Measurements from ENCODE around the gene SCARB1. TPM values are rescaled to one million over a fixed set of nuclear protein-coding genes. Genes with fewer than 3 reads are reported as not detected.

Gene SCARB1
- total RNA-seq, 4 donors from 2014 or later, result 8.3 to 24.1 (median 13.0) TPM

- Histone ChIP-seq H3K4me3 (no peak overlapping the region), H3K36me3 (no peaks in the 10 kb centered on the region), H3K4me1 (peaks cover 38 to 54% (median 51%) of the 10 kb centered on the region in 4 donors), H3K9me3 (peaks cover 0 to 12% (median 6%) of the 10 kb centered on the region in 4 donors), H3K27ac (replicated peaks in 1 of 4) (peak overlapping the region; percentile 80 to 89 (median 88)), H3K27me3 (peaks cover 0 to 4% (median 0%) of the 10 kb centered on the region in 4 donors)
- intact Hi-C loops (cut with DNase I), result loop anchor here (1.0 to 10.0 kb wide), 4 partner anchors 99 to 384 kb away; no protein-coding TSS in a partner anchor
- no peak for DNase-seq (ENCODE audit: extremely low spot score)
- no peak for TF ChIP-seq POLR2AphosphoS5 (IDR thresholded peaks at IDR 0.05)
- no peak for TF ChIP-seq EP300 (IDR thresholded peaks at IDR 0.05)
- no peak for TF ChIP-seq CTCF (IDR thresholded peaks at IDR 0.05)
- no peak for TF ChIP-seq POLR2A (IDR thresholded peaks at IDR 0.05; ENCODE audit: low read depth)
These were observed 97.0 kb downstream of the SCARB1 start for GRCh38 chr12:124766727-124767065.

- Histone ChIP-seq H3K4me3 (no peak overlapping the region), H3K36me3 (no peaks in the 10 kb centered on the region), H3K9me3 (peaks cover 0 to 12% (median 6%) of the 10 kb centered on the region in 4 donors), H3K27ac (replicated peaks in 1 of 4) (peak overlapping the region; percentile 80 to 89 (median 88)), H3K27me3 (peaks cover 0 to 4% (median 0%) of the 10 kb centered on the region in 4 donors), H3K4me1 (peaks cover 39 to 60% (median 53%) of the 10 kb centered on the region in 4 donors)
- no peak for TF ChIP-seq EP300 (IDR thresholded peaks at IDR 0.05)
- peak in 1 of 2 donors; percentile 20 for TF ChIP-seq POLR2AphosphoS5 (IDR thresholded peaks at IDR 0.05)
- TF ChIP-seq CTCF (IDR thresholded peaks at IDR 0.05), result peak in 1 of 3 experiments; percentile 4
- intact Hi-C loops (cut with DNase I), result loop anchor here (5.0 to 10.0 kb wide), 3 partner anchors 99 to 384 kb away; no protein-coding TSS in a partner anchor
- 46% methylated on average over 9 of the region's 9 CpGs for WGBS
- no peak for DNase-seq (ENCODE audit: extremely low spot score)
These were observed 97.8 kb downstream of the SCARB1 start for GRCh38 chr12:124765581-124766489.

GRCh38 chr12:124764870-124765580 lies 98.6 kb downstream of the SCARB1 start:
- H3K9me3 ChIP-seq, result peaks cover 0 to 12% (median 6%) of the 10 kb centered on the region in 4 donors
- H3K27ac ChIP-seq (replicated peaks in 1 of 4), result peak overlapping the region; percentile 80 to 89 (median 88)
- TF ChIP-seq POLR2AphosphoS5 (IDR thresholded peaks at IDR 0.05) (peak; percentile 63 to 65), POLR2A (IDR thresholded peaks at IDR 0.05; ENCODE audit: low read depth) (no peak), CTCF (IDR thresholded peaks at IDR 0.05) (no peak), EP300 (IDR thresholded peaks at IDR 0.05) (peak; percentile 4)
- no peak for DNase-seq (ENCODE audit: extremely low spot score)
- no peak overlapping the region for H3K4me3 ChIP-seq
- H3K36me3 ChIP-seq, result no peaks in the 10 kb centered on the region
- 7% methylated on average over 2 of the region's 2 CpGs for WGBS
- peaks cover 43 to 68% (median 61%) of the 10 kb centered on the region in 4 donors for H3K4me1 ChIP-seq
- peaks cover 0 to 4% (median 0%) of the 10 kb centered on the region in 4 donors for H3K27me3 ChIP-seq
- intact Hi-C loops (cut with DNase I), result loop anchor here (5.0 to 10.0 kb wide), 3 partner anchors 98 to 383 kb away; no protein-coding TSS in a partner anchor

GRCh38 chr12:124764451-124764850 lies 99.2 kb downstream of the SCARB1 start:
- no peaks in the 10 kb centered on the region for H3K36me3 ChIP-seq
- TF ChIP-seq POLR2AphosphoS5 (IDR thresholded peaks at IDR 0.05), result no peak
- peak; percentile 65 to 78 (median 65) for TF ChIP-seq CTCF (IDR thresholded peaks at IDR 0.05)
- H3K27me3 ChIP-seq, result peaks cover 0 to 4% (median 0%) of the 10 kb centered on the region in 4 donors
- intact Hi-C loops (cut with DNase I), result loop anchor here (10.0 kb wide), 1 partner anchor 250 kb away; no protein-coding TSS in a partner anchor
- no peak for DNase-seq (ENCODE audit: extremely low spot score)
- peaks cover 49 to 73% (median 67%) of the 10 kb centered on the region in 4 donors for H3K4me1 ChIP-seq
- H3K9me3 ChIP-seq, result peaks cover 0 to 12% (median 6%) of the 10 kb centered on the region in 4 donors
- peak overlapping the region; percentile 80 to 89 (median 88) for H3K27ac ChIP-seq (replicated peaks in 1 of 4)
- WGBS, result 61% methylated on average over 3 of the region's 3 CpGs
- H3K4me3 ChIP-seq, result no peak overlapping the region

Data from esophagus muscularis mucosa (tissue), 4 donors.